GM13977 (cell line): ENCODE results near the gene CTSS.
"Not testable (repeated sequence)": the region's sequence is repeated elsewhere in the genome, so short reads cannot be mapped to it uniquely, and the experiment has no call there.

Experiments used
- DNase-seq: peaks from one replicate; pipeline ENCODE4 v3.0.0; 2012; ENCODE audit warnings: low spot score
- in situ Hi-C: fragments of 300-500 bp; cut with MboI; formaldehyde crosslinking; loops from one replicate; pipeline ENCODE4 v1.12.0; 2022; ENCODE audit warnings: low sequenced_read_pairs, low pct_unique_long_range_greater_than_20kb, mixed read lengths, inconsistent platforms; ENCODE audit not compliant: unreplicated experiment
- TF ChIP-seq, protein P1 (sequence below): IDR thresholded peaks from 2 replicates; pipeline ENCODE4 v1.5.1; 2012; ENCODE audit warnings: mild to moderate bottlenecking, control low read depth; ENCODE audit not compliant: insufficient read depth; ENCODE audit errors: extremely low read depth, missing control alignments

The CTSS gene

DNA sequence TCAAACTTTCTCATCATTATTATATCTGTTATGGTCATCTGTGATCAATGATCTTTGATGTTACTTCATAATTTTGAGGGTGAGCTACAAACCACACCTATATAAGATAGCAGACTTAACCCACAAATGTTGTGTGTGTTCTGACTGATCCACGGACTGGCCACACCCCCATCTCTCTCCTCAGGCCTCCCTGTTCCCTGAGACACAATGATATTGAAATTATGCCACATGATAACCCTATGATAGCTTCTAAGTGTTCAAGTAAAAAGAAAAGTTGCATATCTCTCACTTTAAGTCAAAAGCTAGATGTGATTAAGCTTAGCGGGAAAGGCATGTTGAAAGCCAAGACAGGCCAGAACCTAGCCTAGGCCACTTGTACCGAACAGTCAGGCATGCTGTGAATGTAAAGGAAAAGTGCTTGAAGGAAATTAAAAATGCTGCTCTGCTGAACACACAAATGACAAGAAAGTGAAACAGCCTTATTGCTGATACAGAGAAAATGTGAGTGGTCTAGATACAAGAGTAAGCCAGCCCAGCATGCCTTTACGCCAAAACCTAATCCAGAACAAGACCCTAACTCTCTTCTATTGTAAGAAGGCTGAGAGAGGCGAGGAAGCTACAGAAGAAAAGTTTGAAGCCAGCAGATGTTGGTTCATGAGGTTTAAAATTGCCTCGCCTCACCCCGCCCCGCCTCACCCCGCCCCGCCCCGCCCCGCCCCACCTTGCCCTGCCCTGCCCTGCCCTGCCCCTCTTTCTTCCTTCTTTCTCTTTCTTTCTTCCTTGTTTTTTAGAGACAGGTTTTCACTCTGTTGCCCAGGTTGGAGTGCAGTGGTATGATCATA, 16.5 kb downstream of the CTSS start:
- DNase-seq = no peak
- TF ChIP-seq, protein P1, sequence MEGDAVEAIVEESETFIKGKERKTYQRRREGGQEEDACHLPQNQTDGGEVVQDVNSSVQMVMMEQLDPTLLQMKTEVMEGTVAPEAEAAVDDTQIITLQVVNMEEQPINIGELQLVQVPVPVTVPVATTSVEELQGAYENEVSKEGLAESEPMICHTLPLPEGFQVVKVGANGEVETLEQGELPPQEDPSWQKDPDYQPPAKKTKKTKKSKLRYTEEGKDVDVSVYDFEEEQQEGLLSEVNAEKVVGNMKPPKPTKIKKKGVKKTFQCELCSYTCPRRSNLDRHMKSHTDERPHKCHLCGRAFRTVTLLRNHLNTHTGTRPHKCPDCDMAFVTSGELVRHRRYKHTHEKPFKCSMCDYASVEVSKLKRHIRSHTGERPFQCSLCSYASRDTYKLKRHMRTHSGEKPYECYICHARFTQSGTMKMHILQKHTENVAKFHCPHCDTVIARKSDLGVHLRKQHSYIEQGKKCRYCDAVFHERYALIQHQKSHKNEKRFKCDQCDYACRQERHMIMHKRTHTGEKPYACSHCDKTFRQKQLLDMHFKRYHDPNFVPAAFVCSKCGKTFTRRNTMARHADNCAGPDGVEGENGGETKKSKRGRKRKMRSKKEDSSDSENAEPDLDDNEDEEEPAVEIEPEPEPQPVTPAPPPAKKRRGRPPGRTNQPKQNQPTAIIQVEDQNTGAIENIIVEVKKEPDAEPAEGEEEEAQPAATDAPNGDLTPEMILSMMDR = no peak
- in situ Hi-C loops = no loop called here

DNA sequence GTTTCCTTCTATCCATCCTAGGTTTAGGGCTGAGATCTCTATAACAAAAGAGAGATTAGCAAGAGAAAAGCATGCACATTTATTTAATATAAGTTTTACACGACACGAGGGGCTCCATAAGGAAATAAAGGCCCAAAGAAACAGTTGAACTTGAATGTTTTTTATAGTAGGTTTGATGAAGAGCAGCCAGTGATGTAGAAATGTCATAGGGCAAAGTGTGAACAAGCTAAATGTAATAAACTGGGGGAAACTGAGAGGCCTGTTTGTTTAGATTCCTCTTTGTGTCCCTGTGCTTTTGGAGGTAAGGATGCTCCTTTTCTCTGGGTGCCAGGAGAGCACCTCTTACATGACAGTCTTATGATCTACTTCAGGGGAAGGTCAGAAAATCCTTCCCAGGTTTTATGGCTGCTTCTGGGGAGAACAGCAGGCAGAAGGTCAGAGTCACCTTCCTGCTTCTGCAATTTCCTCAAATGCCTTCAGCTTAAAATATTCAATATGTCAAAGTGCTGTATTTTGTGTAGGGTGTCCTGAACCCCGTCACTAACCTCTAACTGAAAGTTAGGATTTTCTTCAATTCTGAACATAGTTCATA, 35.4 kb downstream of the CTSS start:
- in situ Hi-C loops = no loop called here
- no peak for DNase-seq
- TF ChIP-seq, protein P1 = no peak

- TF ChIP-seq, protein P1 = no peak
- in situ Hi-C loops = no loop called here
- no peak for DNase-seq
Measured at GRCh38 chr1:150724336-150724735, 41.2 kb downstream of the CTSS start.

- no peak for DNase-seq
- in situ Hi-C loops = no loop called here
- TF ChIP-seq, protein P1 = no peak
Measured at GRCh38 chr1:150720703-150721102, 44.9 kb downstream of the CTSS start, which contains the start of gene HORMAD1. Gene HORMAD1, minus strand, starts transcription at chr1:150720895. Its CDS starts 1,390 bp downstream, at chr1:150719505.

GRCh38 chr1:150720098-150720497, 45.5 kb downstream of the CTSS start:
- TF ChIP-seq, protein P1 = no peak
- no peak for DNase-seq
- in situ Hi-C loops = no loop called here

DNA sequence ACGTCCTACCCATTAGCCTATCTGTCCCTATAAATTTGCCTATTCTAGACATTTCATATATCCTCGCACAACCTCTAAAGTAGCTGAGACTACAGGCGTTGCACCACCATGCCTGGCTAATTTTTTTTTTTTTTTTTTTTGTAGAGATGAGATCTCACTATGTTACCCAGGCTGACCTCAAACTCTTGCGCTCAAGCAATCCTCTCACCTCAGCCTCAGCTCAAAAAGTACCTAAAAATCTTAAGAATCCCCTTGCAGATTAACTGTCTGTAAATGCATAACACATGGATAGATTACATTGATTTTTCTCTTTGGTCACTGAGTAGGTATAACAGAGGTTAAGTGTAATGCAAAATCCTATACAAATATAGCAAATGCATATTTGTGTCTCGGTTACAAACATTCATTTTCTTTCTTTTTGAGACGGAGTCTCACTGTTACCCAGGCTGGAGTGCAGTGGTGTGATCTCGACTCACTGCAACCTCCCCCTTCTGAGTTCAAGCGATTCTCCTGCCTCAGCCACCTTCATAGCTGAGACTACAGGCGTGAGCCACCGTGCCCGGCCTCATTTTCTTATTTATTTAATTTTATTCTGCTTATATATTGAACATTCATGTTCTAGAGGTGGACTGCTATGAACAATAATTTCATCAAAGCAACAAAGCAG, 47.2 kb downstream of the CTSS start:
- no peak for DNase-seq
- TF ChIP-seq, protein P1 = no peak
- in situ Hi-C loops = no loop called here

- DNase-seq, in situ Hi-C loops: not testable (repeated sequence)
Measured at GRCh38 chr1:150709031-150709430, 56.5 kb downstream of the CTSS start.
